Loucy (cell line): ENCODE measurements around the gene MACROD2.

ENCODE experiments used
- CTCF ChIP-seq: fragments of 200-600 bp; sonication (generic); conservative IDR thresholded peaks from 2 replicates; pipeline ENCODE4 v1.5.1; 2014; ENCODE audit warnings: mild to moderate bottlenecking, antibody characterized with exemption, low read length
- EZH2phosphoT487 ChIP-seq: fragments of 200-600 bp; IDR thresholded peaks from 2 replicates; pipeline ENCODE4 v1.6.1; 2018; ENCODE audit warnings: antibody characterized with exemption, mild to moderate bottlenecking, moderate library complexity, borderline replicate concordance

- TF ChIP-seq CTCF (no peak), EZH2phosphoT487 (no peak)
Observed at GRCh38 chr20:15528391-15529111, 1533.2 kb downstream of the MACROD2 start.
